HG03103 (cell line): Measurements from ENCODE around the gene CREB5.
"Not testable (repeated sequence)": the region's sequence is repeated elsewhere in the genome, so short reads cannot be mapped to it uniquely, and the experiment has no call there.

Source experiments
- ATAC-seq: cut with Tn5 transposase; IDR thresholded peaks from one replicate; pipeline ENCODE4 v1.9.1; 2021; ENCODE audit warnings: low read depth; ENCODE audit not compliant: unreplicated experiment

The CREB5 gene

GRCh38 chr7:28759475-28759971, 347.2 kb downstream of the CREB5 start:
- ATAC-seq, result no peak

GRCh38 chr7:28761505-28761904, 349.2 kb downstream of the CREB5 start:
- ATAC-seq, result no peak

GRCh38 chr7:28762651-28763050, 350.3 kb downstream of the CREB5 start:
- ATAC-seq, result no peak

- no peak for ATAC-seq
Measured at GRCh38 chr7:28766359-28766758, 354.0 kb downstream of the CREB5 start.

GRCh38 chr7:28767356-28767755, 355.0 kb downstream of the CREB5 start:
- no peak for ATAC-seq

- no peak for ATAC-seq
Measured at GRCh38 chr7:28768577-28769147, 356.3 kb downstream of the CREB5 start.

- no peak for ATAC-seq
Measured at GRCh38 chr7:28771906-28772622, 359.7 kb downstream of the CREB5 start.

- no peak for ATAC-seq
Measured at GRCh38 chr7:28773423-28774145, 361.3 kb downstream of the CREB5 start.

GRCh38 chr7:28774261-28774988, 362.1 kb downstream of the CREB5 start:
- no peak for ATAC-seq

- no peak for ATAC-seq
Measured at GRCh38 chr7:28776463-28777157, 364.3 kb downstream of the CREB5 start.

- ATAC-seq, result no peak
Measured at GRCh38 chr7:28778786-28779185, 366.5 kb downstream of the CREB5 start.

- ATAC-seq, result no peak
Measured at GRCh38 chr7:28779954-28780353, 367.6 kb downstream of the CREB5 start.

GRCh38 chr7:28782362-28782761, 370.0 kb downstream of the CREB5 start:
- ATAC-seq, result no peak

GRCh38 chr7:28784171-28784902, 372.0 kb downstream of the CREB5 start:
- ATAC-seq, result no peak

- ATAC-seq, result no peak
Measured at GRCh38 chr7:28785041-28785995, 373.0 kb downstream of the CREB5 start.

- ATAC-seq, result not testable (repeated sequence)
Measured at GRCh38 chr7:28786156-28786555, 373.8 kb downstream of the CREB5 start.

GRCh38 chr7:28787106-28787505, 374.8 kb downstream of the CREB5 start:
- no peak for ATAC-seq

- no peak for ATAC-seq
Measured at GRCh38 chr7:28790467-28790866, 378.1 kb downstream of the CREB5 start.

- ATAC-seq, result no peak
Measured at GRCh38 chr7:28792858-28793257, 380.5 kb downstream of the CREB5 start.
